HepG2 (cell line): ENCODE data around the gene PLXNB2. TPM values are rescaled to one million over a fixed set of nuclear protein-coding genes. Genes with fewer than 3 reads are reported as not detected.

Experiments
- ATAC-seq: fragments of 200-7000 bp; cut with Tn5 transposase; 3 replicates; pipeline ENCODE4 v1.9.1; 2020; ENCODE audit warnings: mild to moderate bottlenecking, moderate library complexity
- BruUV-seq: library from RNA; stranded (reverse); fragments of 400-500 nt; replicated peaks from 2 replicates; lab custom pipeline; 2021; lab: Mats Ljungman, UMichigan
- CTCF ChIA-PET: fragments of 300-600 bp; formaldehyde crosslinking; extraction: SDS; loops from one replicate; lab custom pipeline; 2021; ENCODE audit warnings: low total read pairs, inconsistent platforms, low intra/inter-chr PET ratio; lab: Yijun Ruan, JAX
- POLR2A ChIA-PET: fragments of 350-600 bp; sonication (Branson Sonifier 250); formaldehyde crosslinking; loops from one replicate; lab custom pipeline; 2020; ENCODE audit warnings: antibody characterized with exemption, inconsistent platforms; lab: Yijun Ruan, JAX
- DNase-seq: peaks from one replicate; pipeline ENCODE4 v3.0.0-alpha.2; 2015; ENCODE audit warnings: low spot score
- FAIRE-seq: peaks from 3 replicates; lab custom pipeline; 2011; peaks lifted over from hg19 to GRCh38; lab: Jason Lieb, UNC
- H2AFZ ChIP-seq: one replicate; pipeline ENCODE4 v1.6.1; 2011; ENCODE audit warnings: low read length, inconsistent platforms
- H3K27ac ChIP-seq: fragments of 300-600 bp; 3 replicates; pipeline ENCODE4 v1.8.0; 2011; ENCODE audit warnings: mixed run types, mild to moderate bottlenecking, mixed read lengths, low read length, inconsistent platforms; ENCODE audit not compliant: insufficient read depth; ENCODE audit errors: extremely low read length
- H3K27me3 ChIP-seq, 2 experiments: fragments of 200-600 bp in 1 of 2; 2 replicates in 1 of 2; 3 replicates in 1 of 2; pipeline versions ENCODE4 v1.6.0 to v1.8.0; 2011; ENCODE audit warnings: low read length in 2 of 2, mild to moderate bottlenecking in 2 of 2, moderate library complexity in 2 of 2, inconsistent platforms in 1 of 2; ENCODE audit not compliant: insufficient read depth in 2 of 2, control insufficient read depth in 1 of 2
- H3K36me3 ChIP-seq, 2 experiments: fragments of 200-600 bp in 1 of 2; replicated peaks in 1 of 2; 2 replicates in 1 of 2; 3 replicates in 1 of 2; pipeline versions ENCODE4 v1.5.1 to v1.8.0; 2011; ENCODE audit warnings: low read length in 2 of 2, inconsistent platforms in 1 of 2; ENCODE audit not compliant: insufficient read depth in 2 of 2, control insufficient read depth in 1 of 2
- H3K4me1 ChIP-seq: 2 replicates; pipeline ENCODE4 v1.5.1; 2012; ENCODE audit warnings: low read length, inconsistent platforms; ENCODE audit not compliant: insufficient read depth
- H3K4me2 ChIP-seq: 2 replicates; pipeline ENCODE4 v1.6.0; 2011; ENCODE audit warnings: low read depth, low read length, inconsistent platforms
- H3K4me3 ChIP-seq, 3 experiments: fragments of 200-600 bp in 1 of 3; sonication (generic), shearing (Covaris generic) in 1 of 3; replicated peaks in 1 of 3; 2 replicates each; pipeline ENCODE4 v1.5.1; 2011 to 2016; ENCODE audit warnings: low read length in 3 of 3, inconsistent platforms in 2 of 3, low read depth in 2 of 3, mild to moderate bottlenecking in 2 of 3, control low read depth in 1 of 3, mixed read lengths in 1 of 3; ENCODE audit not compliant: insufficient read depth in 1 of 3
- H3K79me2 ChIP-seq: one replicate; pipeline ENCODE4 v1.6.1; 2011; ENCODE audit warnings: low read length, inconsistent platforms; ENCODE audit not compliant: insufficient read depth
- H3K9ac ChIP-seq: 2 replicates; pipeline ENCODE4 v1.6.0; 2011; ENCODE audit warnings: mild to moderate bottlenecking, low read depth, low read length, inconsistent platforms; ENCODE audit not compliant: insufficient read depth
- H3K9me3 ChIP-seq: 2 replicates; pipeline ENCODE4 v1.5.1; 2012; ENCODE audit warnings: mild to moderate bottlenecking, low read length
- H4K20me1 ChIP-seq: 2 replicates; pipeline ENCODE4 v1.6.0; 2011; ENCODE audit warnings: inconsistent platforms, mild to moderate bottlenecking, low read length, moderate library complexity; ENCODE audit not compliant: insufficient read depth
- AGO2 ChIP-seq: fragments of 200-400 bp; formaldehyde crosslinking; optimal IDR thresholded peaks from 2 replicates; pipeline ENCODE3; 2017; ENCODE audit warnings: mild to moderate bottlenecking, low read depth, low read length, moderate library complexity
- ATRX ChIP-seq: sonication (generic); formaldehyde crosslinking; IDR thresholded peaks from 2 replicates; pipeline ENCODE4 v1.4.0; 2020; ENCODE audit warnings: missing genetic modification reagents, borderline replicate concordance
- BRCA1 ChIP-seq: sonication (generic); formaldehyde crosslinking; IDR thresholded peaks from 2 replicates; pipeline ENCODE4 v1.4.0; 2020; ENCODE audit warnings: missing genetic modification reagents
- CEBPG ChIP-seq: IDR thresholded peaks from 2 replicates; pipeline ENCODE4 v1.6.1; 2016
- ELF1 ChIP-seq: sonication (generic); formaldehyde crosslinking; IDR thresholded peaks from 2 replicates; pipeline ENCODE4 v1.4.0; 2020; ENCODE audit warnings: missing genetic modification reagents
- ETS1 ChIP-seq: sonication (generic); formaldehyde crosslinking; IDR thresholded peaks from 2 replicates; pipeline ENCODE4 v1.4.0; 2020; ENCODE audit warnings: missing genetic modification reagents
- HIC2 ChIP-seq: sonication (generic); formaldehyde crosslinking; IDR thresholded peaks from 2 replicates; pipeline ENCODE4 v1.9.0; 2022; ENCODE audit warnings: low read depth, missing genetic modification reagents
- HNRNPL ChIP-seq: fragments of 200-400 bp; formaldehyde crosslinking; IDR thresholded peaks from 2 replicates; pipeline ENCODE4 v1.6.1; 2017; ENCODE audit warnings: mild to moderate bottlenecking, low read depth, low read length
- MLLT10 ChIP-seq: sonication (generic); formaldehyde crosslinking; IDR thresholded peaks from 2 replicates; pipeline ENCODE4 v1.4.0; 2020; ENCODE audit warnings: missing genetic modification reagents
- NFKBIZ ChIP-seq: IDR thresholded peaks from 2 replicates; pipeline ENCODE4 v1.6.1; 2018; ENCODE audit warnings: missing genetic modification reagents, missing compliant biosample characterization
- YEATS2 ChIP-seq: sonication (generic); formaldehyde crosslinking; IDR thresholded peaks from 2 replicates; pipeline ENCODE4 v1.4.0; 2020; ENCODE audit warnings: missing genetic modification reagents, borderline replicate concordance
- ZBTB33 ChIP-seq: sonication (generic); formaldehyde crosslinking; IDR thresholded peaks from 2 replicates; pipeline ENCODE4 v1.4.0; 2020; ENCODE audit warnings: missing genetic modification reagents
- ZNF232 ChIP-seq: sonication (generic); formaldehyde crosslinking; IDR thresholded peaks from 2 replicates; pipeline ENCODE4 v1.4.0; 2020; ENCODE audit warnings: missing genetic modification reagents, borderline replicate concordance
- ZNF317 ChIP-seq: sonication (generic); formaldehyde crosslinking; IDR thresholded peaks from 2 replicates; pipeline ENCODE4 v1.5.0; 2020; ENCODE audit warnings: mild to moderate bottlenecking, missing genetic modification reagents
- ZNF329 ChIP-seq: sonication (generic); formaldehyde crosslinking; IDR thresholded peaks from 2 replicates; pipeline ENCODE4 v1.9.0; 2021; ENCODE audit warnings: low read depth, mild to moderate bottlenecking, missing genetic modification reagents
- ZNF503 ChIP-seq: sonication (generic); formaldehyde crosslinking; IDR thresholded peaks from 2 replicates; pipeline ENCODE4 v1.4.0; 2020; ENCODE audit warnings: missing genetic modification reagents
- WGBS: methylation state at CpG from one replicate; pipeline ENCODE4 v1.1.6; 2017; ENCODE audit warnings: low lambda C conversion rate; 5-methylcytosine and 5-hydroxymethylcytosine counted together
- in situ Hi-C: cut with HindIII; loops from 2 replicates; pipeline ENCODE4 v1.10.0; 2017; ENCODE audit warnings: low pct_unique_long_range_greater_than_20kb; ENCODE audit not compliant: extremely low pct_ligation_motif_present
- intact Hi-C: fragments of 100-400 bp; cut with micrococcal nuclease; formaldehyde crosslinking; loops from one replicate; pipeline ENCODE4 v1.10.0; 2022; ENCODE audit not compliant: unreplicated experiment
- polyA plus RNA-seq, 8 experiments: library from polyadenylated mRNA; depleted of rRNA in 3 of 8; stranded (reverse) in 7 of 8; unstranded in 1 of 8; fragments of >200 nt; fragmentation: Illumina TruSeq in 4 of 8; extraction: Trizol in 4 of 8; gene quantifications; 2 replicates each; pipeline versions ENCODE4 v1.2.1 to v1.2.3, GENCODE V29; 2011 to 2016; ENCODE audit warnings: low read depth in 4 of 8, missing spikeins in 1 of 8, mixed read lengths in 1 of 8; ENCODE audit not compliant: insufficient read depth in 1 of 8
- total RNA-seq, 5 experiments: library from RNA; depleted of rRNA; stranded (reverse); fragments of >200 nt; fragmentation: Illumina TruSeq; extraction: Trizol; gene quantifications; 2 replicates each; pipeline ENCODE4 v1.2.3, GENCODE V29; 2016; ENCODE audit warnings: low read depth in 1 of 5

Gene PLXNB2
- total and polyA plus RNA-seq, 2 of the 13 experiments (the other 11 are each of a cell fraction or from before 2014, with no cell fraction given): 32.6 to 68.9 TPM

- ATAC-seq (no peak), FAIRE-seq (no peak), DNase-seq (no peak)
- Histone ChIP-seq H3K9ac (no peak overlapping the region), H3K4me2 (0 out of 2 replicates have a peak overlapping the region, but pooled peaks have one; percentile 18), H3K9me3 (no peaks in the 10 kb centered on the region), H3K36me3 (peaks cover 3% of the 10 kb centered on the region in 2 experiments; a peak in 1 of 5 replicates), H3K4me1 (peaks cover 33% of the 10 kb centered on the region), H3K4me3 (no peak overlapping the region), H4K20me1 (no peaks in the 10 kb centered on the region), H3K27me3 (peaks cover 0 to 3% of the 10 kb centered on the region in 2 experiments; a peak in 2 of 5 replicates), H3K79me2 (no peaks in the 10 kb centered on the region), H2AFZ (no peak overlapping the region), H3K27ac (no peak overlapping the region)
- in situ Hi-C loops (no loop called here), intact Hi-C loops (no loop called here)
- POLR2A ChIA-PET: no interaction called here
- CTCF ChIA-PET: no interaction called here
- WGBS: 71% methylated on average over 14 of the region's 31 CpGs
- no TSS peak for BruUV-seq
- TF ChIP-seq BRCA1 (CRISPR knock-in tag) (no peak), YEATS2 (no peak), ZNF503 (CRISPR knock-in tag) (no peak), ZNF317 (no peak), ELF1 (CRISPR knock-in tag) (no peak), HIC2 (peak; percentile 93), HNRNPL (peak; percentile 92), MLLT10 (CRISPR knock-in tag) (no peak), NFKBIZ (CRISPR knock-in tag) (no peak), ZNF329 (no peak), AGO2 (peak; percentile 9), ETS1 (CRISPR knock-in tag) (no peak), ZBTB33 (CRISPR knock-in tag) (peak; percentile 22; the same call in 1 of the 2 replicates), ZNF232 (CRISPR knock-in tag) (no peak), CEBPG (CRISPR knock-in tag) (no peak), ATRX (CRISPR knock-in tag) (no peak)
These were observed 49.7 kb downstream of the PLXNB2 start for GRCh38 chr22:50257451-50258360.
